ENCODE measurements around the gene TMEM106B.

Gene TMEM106B

DNA sequence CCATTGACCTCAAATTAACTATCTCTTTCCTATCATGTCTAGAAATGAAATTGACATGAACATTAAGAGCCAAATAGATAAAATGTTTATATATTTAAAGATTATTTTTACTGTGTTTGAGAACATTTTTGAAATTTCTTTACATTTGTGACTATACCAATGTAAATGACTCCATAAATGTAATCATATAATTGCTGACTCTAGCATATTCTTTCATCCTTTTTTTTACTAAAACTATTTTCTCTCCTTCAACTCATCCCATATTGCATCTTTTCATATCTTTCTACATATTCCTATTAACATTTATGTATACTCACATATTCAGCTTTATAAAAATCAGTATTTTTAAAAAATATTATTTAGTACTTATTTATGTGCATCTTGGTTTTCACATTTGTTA is 16.9 kb downstream of the TMEM106B start:
- no peak for DNase-seq (ENCODE audit: low read depth in 2 of 2)

GRCh38 chr7:12229046-12229445 is 18.0 kb downstream of the TMEM106B start:
- DNase-seq (ENCODE audit: low read depth in 2 of 2): no peak

GRCh38 chr7:12231097-12231496 is 20.0 kb downstream of the TMEM106B start:
- DNase-seq (ENCODE audit: low read depth in 2 of 2): no peak

DNA sequence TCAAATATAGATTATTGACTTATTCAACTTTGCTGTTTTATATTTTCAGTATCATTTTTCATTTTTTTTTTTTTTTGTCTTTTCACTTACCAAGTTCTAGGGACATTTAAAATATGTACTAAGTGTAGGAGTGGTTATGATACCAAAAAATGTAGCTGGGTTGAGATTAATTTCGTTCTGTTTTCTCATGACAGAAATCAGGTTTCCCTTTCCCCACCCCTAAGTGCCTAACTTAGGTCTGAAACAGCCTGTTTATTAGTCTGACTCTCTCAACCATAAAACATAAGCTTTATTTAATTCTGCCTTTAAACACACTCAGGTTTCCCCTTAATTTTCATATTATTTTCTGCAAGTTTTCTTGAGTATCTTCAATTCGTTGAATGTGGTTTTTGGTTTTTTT is 22.1 kb downstream of the TMEM106B start:
- no peak for DNase-seq (ENCODE audit: low read depth in 2 of 2)

- DNase-seq (ENCODE audit: low read depth in 2 of 2): no peak
Observed at GRCh38 chr7:12234334-12234865, 23.3 kb downstream of the TMEM106B start.

- DNase-seq (ENCODE audit: low read depth in 2 of 2): no peak
Observed at GRCh38 chr7:12235970-12236369, 24.9 kb downstream of the TMEM106B start.

- no peak for DNase-seq (ENCODE audit: low read depth in 2 of 2)
Observed at GRCh38 chr7:12237007-12237406, 25.9 kb downstream of the TMEM106B start.

GRCh38 chr7:12239806-12240205 is 28.7 kb downstream of the TMEM106B start:
- no peak for DNase-seq (ENCODE audit: low read depth in 2 of 2)

GRCh38 chr7:12244129-12244528 is 33.0 kb downstream of the TMEM106B start:
- DNase-seq (ENCODE audit: low read depth in 2 of 2): no peak

- no peak for DNase-seq (ENCODE audit: low read depth in 2 of 2)
Observed at GRCh38 chr7:12244694-12245093, 33.6 kb downstream of the TMEM106B start.

- DNase-seq (ENCODE audit: low read depth in 2 of 2): no peak
Observed at GRCh38 chr7:12249706-12250105, 38.6 kb downstream of the TMEM106B start.

DNA sequence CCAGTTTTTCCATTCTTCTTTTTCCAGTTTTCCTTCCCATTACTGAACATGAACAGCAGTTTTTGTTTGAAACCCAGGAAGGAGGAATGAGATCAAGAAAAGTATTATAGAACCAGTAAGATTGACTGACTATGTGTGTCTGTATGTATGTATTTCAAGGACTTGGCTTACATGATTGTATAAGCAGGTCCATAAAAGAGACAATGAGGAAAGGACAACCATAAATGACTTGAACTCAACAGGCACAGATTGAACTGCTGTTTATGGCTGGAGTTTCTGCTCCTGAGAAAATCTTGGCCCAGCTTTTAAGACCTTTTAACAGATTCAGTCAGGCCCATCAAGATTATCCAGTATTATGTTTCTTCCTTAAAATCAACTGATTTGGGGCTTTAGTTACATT is 39.1 kb downstream of the TMEM106B start:
- no peak for DNase-seq (ENCODE audit: low read depth in 2 of 2)

DNA sequence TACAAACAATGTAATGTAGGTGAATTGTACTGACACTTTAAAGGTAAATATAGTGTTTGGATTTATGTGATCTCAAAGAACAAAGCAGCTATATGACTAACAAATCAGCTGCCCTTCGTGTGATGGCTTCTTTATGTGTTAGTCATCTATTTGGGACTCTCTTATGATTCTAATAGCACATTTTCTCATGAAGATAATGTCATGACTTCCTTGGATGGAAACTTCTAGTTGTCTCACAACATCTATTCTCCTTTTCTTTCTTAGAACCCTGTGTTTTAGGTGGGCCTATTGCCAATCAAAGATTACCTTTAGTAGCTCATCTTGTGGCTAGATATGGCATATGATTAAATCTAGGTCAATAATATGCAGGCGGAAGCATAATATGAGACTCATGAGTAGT is 45.0 kb downstream of the TMEM106B start:
- DNase-seq (ENCODE audit: low read depth in 2 of 2): no peak

GRCh38 chr7:12257582-12257981 is 46.5 kb downstream of the TMEM106B start:
- peak in 1 of 2 experiments; percentile 1 for DNase-seq (ENCODE audit: low read depth in 2 of 2)

- no peak for DNase-seq (ENCODE audit: low read depth in 2 of 2)
Observed at GRCh38 chr7:12258074-12258473, 47.0 kb downstream of the TMEM106B start.

- DNase-seq (ENCODE audit: low read depth in 2 of 2): no peak
Observed at GRCh38 chr7:12267542-12267941, 56.4 kb downstream of the TMEM106B start.

- DNase-seq (ENCODE audit: low read depth in 2 of 2): no peak
Observed at GRCh38 chr7:12269100-12269895, 58.2 kb downstream of the TMEM106B start.

DNA sequence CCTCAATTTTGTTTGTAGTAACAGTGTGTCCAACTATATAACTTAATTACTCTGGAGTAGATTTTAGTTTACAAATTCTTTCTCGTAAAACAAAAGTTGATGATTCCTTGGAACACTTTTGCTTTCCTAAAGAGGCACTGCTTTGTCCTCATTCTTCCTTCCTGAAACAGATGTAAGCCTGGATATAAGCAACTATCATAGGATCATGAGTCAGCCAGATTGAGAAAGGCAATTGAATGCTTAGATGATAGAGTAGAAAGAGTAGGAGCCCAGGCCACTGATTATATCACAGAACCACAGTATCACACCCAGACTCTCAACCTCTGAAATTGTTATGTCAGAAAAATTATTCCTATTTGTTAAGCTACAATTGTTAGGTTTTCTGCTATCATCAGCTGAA is 69.9 kb downstream of the TMEM106B start:
- no peak for DNase-seq (ENCODE audit: low read depth in 2 of 2)

DNA sequence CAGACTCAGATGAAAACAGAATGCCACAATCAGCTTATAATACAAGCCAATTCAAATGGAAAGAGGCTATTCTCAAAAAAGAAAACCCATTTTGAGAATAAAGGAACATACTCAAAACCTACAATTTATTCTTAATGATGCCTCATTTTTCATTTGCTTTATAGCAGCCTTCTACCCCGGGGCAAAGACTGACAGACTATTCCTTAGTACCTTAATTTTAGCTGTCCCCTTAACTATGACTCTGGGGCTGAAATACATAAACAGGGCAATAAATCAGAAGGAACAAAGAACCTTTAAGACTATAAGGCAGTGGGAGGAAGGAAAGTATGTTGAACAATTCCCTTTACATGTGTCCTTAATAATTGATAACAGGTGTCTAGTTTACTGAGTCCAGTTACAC is 76.8 kb downstream of the TMEM106B start:
- DNase-seq (ENCODE audit: low read depth in 2 of 2): no peak

DNA sequence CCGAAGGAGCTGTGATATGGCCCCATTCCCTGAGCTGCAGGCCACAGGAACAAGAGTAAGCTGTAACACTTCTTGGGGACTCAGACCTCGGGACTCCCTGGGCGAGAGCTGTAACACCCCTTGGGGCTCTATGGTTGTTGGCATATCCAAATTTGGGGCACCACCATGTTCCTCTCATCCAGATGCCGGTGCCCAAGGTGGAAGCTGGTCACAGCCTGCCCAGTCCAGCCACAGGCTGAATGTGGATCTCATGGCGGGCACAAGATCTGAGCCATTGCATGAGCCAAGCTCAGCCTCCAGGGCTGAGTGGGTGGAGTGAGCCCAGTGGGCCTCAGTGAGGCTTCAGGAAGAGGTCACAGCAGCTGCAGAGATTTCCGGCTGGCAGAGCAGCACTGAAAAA is 78.9 kb downstream of the TMEM106B start:
- DNase-seq (ENCODE audit: low read depth in 2 of 2): no peak

GRCh38 chr7:12290761-12291160 is 79.7 kb downstream of the TMEM106B start:
- no peak for DNase-seq (ENCODE audit: low read depth in 2 of 2)

DNA sequence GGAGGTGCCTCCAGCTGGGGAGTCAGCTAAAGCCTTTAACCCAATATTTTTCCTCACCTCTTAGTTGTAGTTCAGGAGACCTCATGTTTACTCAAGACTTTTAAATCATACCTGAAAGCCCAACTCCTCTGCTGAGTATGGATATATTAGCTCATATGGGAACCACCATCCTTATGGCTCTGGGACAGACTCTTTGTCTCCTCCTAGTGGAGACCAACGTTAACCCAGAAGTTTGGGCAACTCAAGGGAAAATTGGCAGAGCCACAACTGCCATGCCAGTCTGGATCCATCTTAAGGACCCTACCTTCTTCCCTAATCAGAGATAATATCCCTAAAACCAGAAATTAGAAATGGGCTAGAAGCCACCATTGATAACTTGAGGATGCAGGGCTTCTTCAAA is 80.8 kb downstream of the TMEM106B start:
- no peak for DNase-seq (ENCODE audit: low read depth in 2 of 2)
